ENCODE results near the gene ALK.

Gene ALK

GRCh38 chr2:29612568-29612967 lies 308.8 kb downstream of the ALK start:
- DNase-seq (ENCODE audit: low read depth, low spot score) = no peak

GRCh38 chr2:29611850-29612249 lies 309.5 kb downstream of the ALK start:
- DNase-seq (ENCODE audit: low read depth, low spot score) = no peak

GRCh38 chr2:29611261-29611660 lies 310.1 kb downstream of the ALK start:
- DNase-seq (ENCODE audit: low read depth, low spot score) = no peak

GRCh38 chr2:29610569-29610968 lies 310.8 kb downstream of the ALK start:
- DNase-seq (ENCODE audit: low read depth, low spot score) = no peak

- DNase-seq (ENCODE audit: low read depth, low spot score) = no peak
These were observed 314.4 kb downstream of the ALK start for GRCh38 chr2:29607038-29607420.

GRCh38 chr2:29606104-29607037 lies 315.0 kb downstream of the ALK start:
- DNase-seq (ENCODE audit: low read depth, low spot score) = no peak

GRCh38 chr2:29603341-29603740 lies 318.0 kb downstream of the ALK start:
- peak; percentile 63 for DNase-seq (ENCODE audit: low read depth, low spot score)

- no peak for DNase-seq (ENCODE audit: low read depth, low spot score)
These were observed 319.5 kb downstream of the ALK start for GRCh38 chr2:29601872-29602271.

GRCh38 chr2:29601321-29601720 lies 320.1 kb downstream of the ALK start:
- DNase-seq (ENCODE audit: low read depth, low spot score) = no peak

- DNase-seq (ENCODE audit: low read depth, low spot score) = no peak
These were observed 321.4 kb downstream of the ALK start for GRCh38 chr2:29599946-29600345.

- no peak for DNase-seq (ENCODE audit: low read depth, low spot score)
These were observed 322.4 kb downstream of the ALK start for GRCh38 chr2:29598978-29599377.

GRCh38 chr2:29597035-29597434 lies 324.4 kb downstream of the ALK start:
- no peak for DNase-seq (ENCODE audit: low read depth, low spot score)

GRCh38 chr2:29596584-29596983 lies 324.8 kb downstream of the ALK start:
- no peak for DNase-seq (ENCODE audit: low read depth, low spot score)

GRCh38 chr2:29591600-29591999 lies 329.8 kb downstream of the ALK start:
- DNase-seq (ENCODE audit: low read depth, low spot score) = no peak

- DNase-seq (ENCODE audit: low read depth, low spot score) = no peak
These were observed 331.2 kb downstream of the ALK start for GRCh38 chr2:29590211-29590610.

GRCh38 chr2:29589440-29590103 lies 331.8 kb downstream of the ALK start:
- DNase-seq (ENCODE audit: low read depth, low spot score) = no peak

- no peak for DNase-seq (ENCODE audit: low read depth, low spot score)
These were observed 333.8 kb downstream of the ALK start for GRCh38 chr2:29587402-29588190.

- no peak for DNase-seq (ENCODE audit: low read depth, low spot score)
These were observed 334.5 kb downstream of the ALK start for GRCh38 chr2:29586919-29587318.

GRCh38 chr2:29583548-29584156 lies 337.7 kb downstream of the ALK start:
- no peak for DNase-seq (ENCODE audit: low read depth, low spot score)

- no peak for DNase-seq (ENCODE audit: low read depth, low spot score)
These were observed 338.3 kb downstream of the ALK start for GRCh38 chr2:29583104-29583503.

- no peak for DNase-seq (ENCODE audit: low read depth, low spot score)
These were observed 339.3 kb downstream of the ALK start for GRCh38 chr2:29582062-29582461.

- no peak for DNase-seq (ENCODE audit: low read depth, low spot score)
These were observed 341.2 kb downstream of the ALK start for GRCh38 chr2:29580223-29580622.
